K562 (cell line): ENCODE measurements around the gene MICU2. TPM values are rescaled to one million over a fixed set of nuclear protein-coding genes. Genes with fewer than 3 reads are reported as not detected.
A peak's percentile ranks its signal among the peaks of the same experiment; 100 is the strongest.

Experiments
- ARID3B ChIP-seq: fragments of 250-450 bp; sonication (Bioruptor Pico); IDR thresholded peaks from 2 replicates; pipeline ENCODE4 v1.4.0; 2020; ENCODE audit warnings: borderline replicate concordance
- ATF1 ChIP-seq, 2 experiments: fragments of 450-650 bp in 1 of 2; IDR thresholded peaks; 2 replicates each; pipeline ENCODE4 v1.6.1; 2016; ENCODE audit warnings: missing compliant biosample characterization in 1 of 2, missing genetic modification characterization in 1 of 2
- ETV1 ChIP-seq: fragments of 450-650 bp; conservative IDR thresholded peaks from 2 replicates; pipeline ENCODE4 v1.6.1; 2016; ENCODE audit warnings: missing genetic modification characterization, control low read depth, low read depth, missing compliant biosample characterization
- FOXJ3 ChIP-seq: sonication (generic); formaldehyde crosslinking; IDR thresholded peaks from 2 replicates; pipeline ENCODE4 v1.4.0; 2020; ENCODE audit warnings: mild to moderate bottlenecking, missing genetic modification reagents
- GATAD2B ChIP-seq: fragments of 450-650 bp; IDR thresholded peaks from 2 replicates; pipeline ENCODE4 v1.6.1; 2017; ENCODE audit warnings: mild to moderate bottlenecking, borderline replicate concordance
- HDAC2 ChIP-seq: fragments of 450-650 bp; IDR thresholded peaks from 2 replicates; pipeline ENCODE4 v1.6.1; 2016; ENCODE audit warnings: mild to moderate bottlenecking
- RBM14 ChIP-seq: fragments of 200-400 bp; formaldehyde crosslinking; IDR thresholded peaks from 2 replicates; pipeline ENCODE4 v1.6.1; 2018; ENCODE audit warnings: low read depth, mild to moderate bottlenecking, low read length, moderate library complexity, borderline replicate concordance; ENCODE audit not compliant: insufficient read depth
- RNF2 ChIP-seq: sonication (generic); IDR thresholded peaks from 2 replicates; pipeline ENCODE4 v1.6.1; 2016
- polyA plus RNA-seq, 8 experiments: library from polyadenylated mRNA; depleted of rRNA in 4 of 8; stranded (reverse) in 5 of 8; unstranded in 3 of 8; fragments of >200 nt; fragmentation: Nextera tagmentation in 2 of 8; fragmentation: Illumina TruSeq in 1 of 8; extraction: Ambion mirVana in 2 of 8; extraction: Trizol in 1 of 8; gene quantifications; 2 replicates each; pipeline versions ENCODE4 v1.2.1 to v1.2.3, GENCODE V29; 2011 to 2014; ENCODE audit warnings: inconsistent platforms in 1 of 8, missing spikeins in 1 of 8
- total RNA-seq, 7 experiments: library from RNA; depleted of rRNA in 6 of 7; stranded (reverse); fragments of >200 nt in 6 of 7; fragmentation: Illumina TruSeq in 2 of 7; extraction: Trizol in 2 of 7; gene quantifications; 2 replicates each; pipeline versions ENCODE4 v1.2.1 to v1.2.3, GENCODE V29; 2011 to 2021; ENCODE audit warnings: low replicate concordance in 1 of 7
- TF ChIP-seq, protein P1 (sequence below): fragments of 450-650 bp; IDR thresholded peaks from 2 replicates; pipeline ENCODE4 v1.6.1; 2016; ENCODE audit warnings: mild to moderate bottlenecking, moderate library complexity
- TF ChIP-seq, protein P2 (sequence below): fragments of 450-650 bp; formaldehyde crosslinking; IDR thresholded peaks from 2 replicates; pipeline ENCODE4 v1.4.0; 2020; ENCODE audit warnings: mild to moderate bottlenecking
- TF ChIP-seq, protein P3 (sequence below): fragments of 250-450 bp; sonication (Bioruptor Pico); IDR thresholded peaks from 2 replicates; pipeline ENCODE4 v1.4.0; 2020

The MICU2 gene
- total and polyA plus RNA-seq, 9 of the 15 experiments (the other 6 are each of a cell fraction or from before 2014, with no cell fraction given): 9.1 to 41.8 (median 33.4) TPM

DNA sequence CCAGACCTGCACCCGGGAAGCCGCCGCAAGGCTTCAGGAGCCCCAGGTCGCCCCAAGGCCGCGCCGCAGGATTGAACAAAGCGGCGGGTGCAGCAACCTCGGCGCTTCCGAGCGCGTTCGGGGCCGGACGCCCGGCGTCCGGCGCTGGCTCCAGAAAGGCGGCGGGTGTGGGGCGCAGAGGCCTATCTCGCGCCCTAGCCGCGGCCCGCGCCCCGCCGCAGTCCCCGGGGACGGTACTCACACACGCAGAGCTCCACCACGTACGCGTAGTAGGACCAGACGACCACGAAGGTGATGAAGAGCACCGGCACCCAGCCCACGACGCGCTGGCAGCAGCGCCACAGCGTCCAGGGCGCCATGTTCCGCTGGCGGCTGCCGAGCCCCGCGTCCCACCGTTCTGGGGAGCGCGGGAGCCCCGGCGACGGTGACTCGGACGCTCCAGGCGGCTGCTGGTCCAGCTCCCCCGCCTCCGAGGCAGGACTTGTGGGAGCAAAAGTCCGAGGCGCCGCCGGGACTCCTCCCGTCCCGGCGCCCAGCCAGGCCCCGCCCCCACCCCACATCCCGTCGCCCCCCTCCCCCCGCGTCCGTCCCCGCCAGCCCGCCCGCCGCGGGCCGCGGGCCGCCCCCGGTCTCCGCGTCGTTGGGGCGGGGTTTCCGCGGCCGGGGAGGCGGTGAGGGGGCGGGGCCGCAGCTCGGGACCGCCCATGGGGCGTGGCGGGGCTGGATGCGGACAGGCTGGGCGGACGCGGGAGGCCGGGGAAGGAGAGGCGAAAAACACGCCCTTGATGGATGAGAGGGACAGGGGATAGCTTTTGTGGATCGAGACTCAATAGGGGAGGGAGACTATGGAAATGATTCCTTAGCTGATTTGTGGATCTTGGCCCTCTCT lies 144.9 kb downstream of the MICU2 start, which contains the start of gene ZDHHC20 (continued):
- TF ChIP-seq, protein P1, sequence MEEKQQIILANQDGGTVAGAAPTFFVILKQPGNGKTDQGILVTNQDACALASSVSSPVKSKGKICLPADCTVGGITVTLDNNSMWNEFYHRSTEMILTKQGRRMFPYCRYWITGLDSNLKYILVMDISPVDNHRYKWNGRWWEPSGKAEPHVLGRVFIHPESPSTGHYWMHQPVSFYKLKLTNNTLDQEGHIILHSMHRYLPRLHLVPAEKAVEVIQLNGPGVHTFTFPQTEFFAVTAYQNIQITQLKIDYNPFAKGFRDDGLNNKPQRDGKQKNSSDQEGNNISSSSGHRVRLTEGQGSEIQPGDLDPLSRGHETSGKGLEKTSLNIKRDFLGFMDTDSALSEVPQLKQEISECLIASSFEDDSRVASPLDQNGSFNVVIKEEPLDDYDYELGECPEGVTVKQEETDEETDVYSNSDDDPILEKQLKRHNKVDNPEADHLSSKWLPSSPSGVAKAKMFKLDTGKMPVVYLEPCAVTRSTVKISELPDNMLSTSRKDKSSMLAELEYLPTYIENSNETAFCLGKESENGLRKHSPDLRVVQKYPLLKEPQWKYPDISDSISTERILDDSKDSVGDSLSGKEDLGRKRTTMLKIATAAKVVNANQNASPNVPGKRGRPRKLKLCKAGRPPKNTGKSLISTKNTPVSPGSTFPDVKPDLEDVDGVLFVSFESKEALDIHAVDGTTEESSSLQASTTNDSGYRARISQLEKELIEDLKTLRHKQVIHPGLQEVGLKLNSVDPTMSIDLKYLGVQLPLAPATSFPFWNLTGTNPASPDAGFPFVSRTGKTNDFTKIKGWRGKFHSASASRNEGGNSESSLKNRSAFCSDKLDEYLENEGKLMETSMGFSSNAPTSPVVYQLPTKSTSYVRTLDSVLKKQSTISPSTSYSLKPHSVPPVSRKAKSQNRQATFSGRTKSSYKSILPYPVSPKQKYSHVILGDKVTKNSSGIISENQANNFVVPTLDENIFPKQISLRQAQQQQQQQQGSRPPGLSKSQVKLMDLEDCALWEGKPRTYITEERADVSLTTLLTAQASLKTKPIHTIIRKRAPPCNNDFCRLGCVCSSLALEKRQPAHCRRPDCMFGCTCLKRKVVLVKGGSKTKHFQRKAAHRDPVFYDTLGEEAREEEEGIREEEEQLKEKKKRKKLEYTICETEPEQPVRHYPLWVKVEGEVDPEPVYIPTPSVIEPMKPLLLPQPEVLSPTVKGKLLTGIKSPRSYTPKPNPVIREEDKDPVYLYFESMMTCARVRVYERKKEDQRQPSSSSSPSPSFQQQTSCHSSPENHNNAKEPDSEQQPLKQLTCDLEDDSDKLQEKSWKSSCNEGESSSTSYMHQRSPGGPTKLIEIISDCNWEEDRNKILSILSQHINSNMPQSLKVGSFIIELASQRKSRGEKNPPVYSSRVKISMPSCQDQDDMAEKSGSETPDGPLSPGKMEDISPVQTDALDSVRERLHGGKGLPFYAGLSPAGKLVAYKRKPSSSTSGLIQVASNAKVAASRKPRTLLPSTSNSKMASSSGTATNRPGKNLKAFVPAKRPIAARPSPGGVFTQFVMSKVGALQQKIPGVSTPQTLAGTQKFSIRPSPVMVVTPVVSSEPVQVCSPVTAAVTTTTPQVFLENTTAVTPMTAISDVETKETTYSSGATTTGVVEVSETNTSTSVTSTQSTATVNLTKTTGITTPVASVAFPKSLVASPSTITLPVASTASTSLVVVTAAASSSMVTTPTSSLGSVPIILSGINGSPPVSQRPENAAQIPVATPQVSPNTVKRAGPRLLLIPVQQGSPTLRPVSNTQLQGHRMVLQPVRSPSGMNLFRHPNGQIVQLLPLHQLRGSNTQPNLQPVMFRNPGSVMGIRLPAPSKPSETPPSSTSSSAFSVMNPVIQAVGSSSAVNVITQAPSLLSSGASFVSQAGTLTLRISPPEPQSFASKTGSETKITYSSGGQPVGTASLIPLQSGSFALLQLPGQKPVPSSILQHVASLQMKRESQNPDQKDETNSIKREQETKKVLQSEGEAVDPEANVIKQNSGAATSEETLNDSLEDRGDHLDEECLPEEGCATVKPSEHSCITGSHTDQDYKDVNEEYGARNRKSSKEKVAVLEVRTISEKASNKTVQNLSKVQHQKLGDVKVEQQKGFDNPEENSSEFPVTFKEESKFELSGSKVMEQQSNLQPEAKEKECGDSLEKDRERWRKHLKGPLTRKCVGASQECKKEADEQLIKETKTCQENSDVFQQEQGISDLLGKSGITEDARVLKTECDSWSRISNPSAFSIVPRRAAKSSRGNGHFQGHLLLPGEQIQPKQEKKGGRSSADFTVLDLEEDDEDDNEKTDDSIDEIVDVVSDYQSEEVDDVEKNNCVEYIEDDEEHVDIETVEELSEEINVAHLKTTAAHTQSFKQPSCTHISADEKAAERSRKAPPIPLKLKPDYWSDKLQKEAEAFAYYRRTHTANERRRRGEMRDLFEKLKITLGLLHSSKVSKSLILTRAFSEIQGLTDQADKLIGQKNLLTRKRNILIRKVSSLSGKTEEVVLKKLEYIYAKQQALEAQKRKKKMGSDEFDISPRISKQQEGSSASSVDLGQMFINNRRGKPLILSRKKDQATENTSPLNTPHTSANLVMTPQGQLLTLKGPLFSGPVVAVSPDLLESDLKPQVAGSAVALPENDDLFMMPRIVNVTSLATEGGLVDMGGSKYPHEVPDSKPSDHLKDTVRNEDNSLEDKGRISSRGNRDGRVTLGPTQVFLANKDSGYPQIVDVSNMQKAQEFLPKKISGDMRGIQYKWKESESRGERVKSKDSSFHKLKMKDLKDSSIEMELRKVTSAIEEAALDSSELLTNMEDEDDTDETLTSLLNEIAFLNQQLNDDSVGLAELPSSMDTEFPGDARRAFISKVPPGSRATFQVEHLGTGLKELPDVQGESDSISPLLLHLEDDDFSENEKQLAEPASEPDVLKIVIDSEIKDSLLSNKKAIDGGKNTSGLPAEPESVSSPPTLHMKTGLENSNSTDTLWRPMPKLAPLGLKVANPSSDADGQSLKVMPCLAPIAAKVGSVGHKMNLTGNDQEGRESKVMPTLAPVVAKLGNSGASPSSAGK: no peak
- TF ChIP-seq RNF2: no peak
- TF ChIP-seq, protein P2, sequence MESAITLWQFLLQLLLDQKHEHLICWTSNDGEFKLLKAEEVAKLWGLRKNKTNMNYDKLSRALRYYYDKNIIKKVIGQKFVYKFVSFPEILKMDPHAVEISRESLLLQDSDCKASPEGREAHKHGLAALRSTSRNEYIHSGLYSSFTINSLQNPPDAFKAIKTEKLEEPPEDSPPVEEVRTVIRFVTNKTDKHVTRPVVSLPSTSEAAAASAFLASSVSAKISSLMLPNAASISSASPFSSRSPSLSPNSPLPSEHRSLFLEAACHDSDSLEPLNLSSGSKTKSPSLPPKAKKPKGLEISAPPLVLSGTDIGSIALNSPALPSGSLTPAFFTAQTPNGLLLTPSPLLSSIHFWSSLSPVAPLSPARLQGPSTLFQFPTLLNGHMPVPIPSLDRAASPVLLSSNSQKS (CRISPR knock-in tag): no peak
- TF ChIP-seq ARID3B: no peak
- no peak for TF ChIP-seq ATF1 (CRISPR knock-in tag; IDR thresholded peaks at IDR 0.05)
- peak; percentile 25; the same call in 1 of the 2 replicates for TF ChIP-seq ATF1 (tag; IDR thresholded peaks at IDR 0.05)
- no peak for TF ChIP-seq FOXJ3 (CRISPR knock-in tag)
- no peak for TF ChIP-seq GATAD2B
- no peak for TF ChIP-seq RBM14
- no peak for TF ChIP-seq ETV1
- TF ChIP-seq, protein P3, sequence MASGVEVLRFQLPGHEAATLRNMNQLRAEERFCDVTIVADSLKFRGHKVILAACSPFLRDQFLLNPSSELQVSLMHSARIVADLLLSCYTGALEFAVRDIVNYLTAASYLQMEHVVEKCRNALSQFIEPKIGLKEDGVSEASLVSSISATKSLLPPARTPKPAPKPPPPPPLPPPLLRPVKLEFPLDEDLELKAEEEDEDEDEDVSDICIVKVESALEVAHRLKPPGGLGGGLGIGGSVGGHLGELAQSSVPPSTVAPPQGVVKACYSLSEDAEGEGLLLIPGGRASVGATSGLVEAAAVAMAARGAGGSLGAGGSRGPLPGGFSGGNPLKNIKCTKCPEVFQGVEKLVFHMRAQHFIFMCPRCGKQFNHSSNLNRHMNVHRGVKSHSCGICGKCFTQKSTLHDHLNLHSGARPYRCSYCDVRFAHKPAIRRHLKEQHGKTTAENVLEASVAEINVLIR (CRISPR knock-in tag): no peak
- no peak for TF ChIP-seq HDAC2
